Measurements from ENCODE around the gene DIAPH2. TPM values are rescaled to one million over a fixed set of nuclear protein-coding genes. Genes with fewer than 3 reads are reported as not detected.

Gene DIAPH2
- total and polyA plus RNA-seq, 9 of the 15 experiments (the other 6 are each of a cell fraction or from before 2014, with no cell fraction given) = 0.01 to 0.18 (median 0.07) TPM; not detected in 1

- TF ChIP-seq ZNF584 (CRISPR knock-in tag; IDR thresholded peaks at IDR 0.05; ENCODE audit: low read depth) (no peak), IRF2 (CRISPR knock-in tag; IDR thresholded peaks at IDR 0.05) (no peak), MAFG (tag; conservative IDR thresholded peaks at IDR 0.05) (no peak), NFRKB (IDR thresholded peaks at IDR 0.05; ENCODE audit: low read depth) (no peak), AFF1 (IDR thresholded peaks at IDR 0.05; ENCODE audit: low read depth in 1 of 2, partially characterized antibody in 2 of 2) (no peak), GTF2A2 (tag; IDR thresholded peaks at IDR 0.05) (no peak), ETV6 (IDR thresholded peaks at IDR 0.05; ENCODE audit: borderline replicate concordance in 1 of 2, low read depth in 2 of 2, low read length in 1 of 2) (no peak), ETV6 (CRISPR knock-in tag; IDR thresholded peaks at IDR 0.05; ENCODE audit: borderline replicate concordance) (no peak), SIX5 (IDR thresholded peaks at IDR 0.05; ENCODE audit: borderline replicate concordance in 1 of 2, insufficient read depth in 1 of 2, low read depth in 1 of 2, low read length in 2 of 2) (no peak)
Observed at GRCh38 chrX:96688789-96689188, 4.1 kb downstream of the DIAPH2 start (continued).
